HG03378 (cell line): ENCODE measurements around the gene CPNE8.

Experiments used
- ATAC-seq: cut with Tn5 transposase; IDR thresholded peaks from one replicate; pipeline ENCODE4 v1.9.1; 2021; ENCODE audit warnings: mild to moderate bottlenecking, moderate library complexity; ENCODE audit not compliant: unreplicated experiment

CPNE8 gene

GRCh38 chr12:38898001-38898684, 7.2 kb downstream of the CPNE8 start:
- no peak for ATAC-seq

GRCh38 chr12:38895446-38895845, 9.9 kb downstream of the CPNE8 start:
- ATAC-seq = no peak

GRCh38 chr12:38892976-38893375, 12.4 kb downstream of the CPNE8 start:
- ATAC-seq = no peak

GRCh38 chr12:38892087-38892786, 13.2 kb downstream of the CPNE8 start:
- ATAC-seq = no peak

GRCh38 chr12:38890102-38890855, 15.1 kb downstream of the CPNE8 start:
- no peak for ATAC-seq

- ATAC-seq = no peak
Measured at GRCh38 chr12:38889297-38889815, 16.0 kb downstream of the CPNE8 start.

GRCh38 chr12:38887770-38888169, 17.6 kb downstream of the CPNE8 start:
- ATAC-seq = no peak

- ATAC-seq = no peak
Measured at GRCh38 chr12:38886931-38887330, 18.5 kb downstream of the CPNE8 start.

- ATAC-seq = no peak
Measured at GRCh38 chr12:38886064-38886463, 19.3 kb downstream of the CPNE8 start.

GRCh38 chr12:38884666-38885065, 20.7 kb downstream of the CPNE8 start:
- ATAC-seq = no peak

- ATAC-seq = no peak
Measured at GRCh38 chr12:38883629-38884134, 21.7 kb downstream of the CPNE8 start.

GRCh38 chr12:38880288-38880687, 25.1 kb downstream of the CPNE8 start:
- ATAC-seq = no peak

GRCh38 chr12:38878986-38879385, 26.4 kb downstream of the CPNE8 start:
- no peak for ATAC-seq

- no peak for ATAC-seq
Measured at GRCh38 chr12:38878333-38878705, 27.1 kb downstream of the CPNE8 start.

GRCh38 chr12:38875586-38876228, 29.7 kb downstream of the CPNE8 start:
- ATAC-seq = no peak

- no peak for ATAC-seq
Measured at GRCh38 chr12:38872561-38872960, 32.8 kb downstream of the CPNE8 start.

- no peak for ATAC-seq
Measured at GRCh38 chr12:38872156-38872555, 33.2 kb downstream of the CPNE8 start.

- no peak for ATAC-seq
Measured at GRCh38 chr12:38869036-38869435, 36.4 kb downstream of the CPNE8 start.

GRCh38 chr12:38850461-38850860, 54.9 kb downstream of the CPNE8 start:
- ATAC-seq = no peak

GRCh38 chr12:38847247-38847646, 58.1 kb downstream of the CPNE8 start:
- no peak for ATAC-seq

- ATAC-seq = no peak
Measured at GRCh38 chr12:38844267-38844666, 61.1 kb downstream of the CPNE8 start.
